MM.1S (cell line): ENCODE data around the gene FGF14.

Experiments
- DNase-seq: peaks from one replicate; pipeline ENCODE4 v3.0.0-alpha.2; 2015
- H2AFZ ChIP-seq: fragments of 300-600 bp; sonication (generic); 2 replicates; pipeline ENCODE4 v1.6.0; 2016; ENCODE audit warnings: antibody characterized with exemption, low read length
- H3F3A ChIP-seq: fragments of 300-600 bp; sonication (generic); 2 replicates; pipeline ENCODE4 v1.6.1; 2016; ENCODE audit warnings: mild to moderate bottlenecking, antibody characterized with exemption, low read length, moderate library complexity, mixed read lengths; ENCODE audit not compliant: insufficient read depth
- H3K27ac ChIP-seq: fragments of 300-600 bp; sonication (generic); 2 replicates; pipeline ENCODE4 v1.5.1; 2016; ENCODE audit warnings: mild to moderate bottlenecking, low read length
- H3K27me3 ChIP-seq: fragments of 300-600 bp; sonication (generic); replicated peaks from 2 replicates; pipeline ENCODE4 v1.6.0; 2016; ENCODE audit warnings: low read length; ENCODE audit not compliant: insufficient read depth
- H3K36me3 ChIP-seq: fragments of 300-600 bp; sonication (generic); replicated peaks from 2 replicates; pipeline ENCODE4 v1.6.1; 2016; ENCODE audit warnings: mild to moderate bottlenecking, low read length, mixed read lengths; ENCODE audit not compliant: insufficient read depth
- H3K4me1 ChIP-seq: fragments of 300-600 bp; sonication (generic); 2 replicates; pipeline ENCODE4 v1.6.1; 2016; ENCODE audit warnings: low read length, mixed read lengths
- H3K4me2 ChIP-seq: fragments of 300-600 bp; sonication (generic); 2 replicates; pipeline ENCODE4 v1.6.0; 2016; ENCODE audit warnings: low read depth, low read length
- H3K4me3 ChIP-seq: fragments of 300-600 bp; sonication (generic); 2 replicates; pipeline ENCODE4 v1.5.1; 2016; ENCODE audit warnings: low read length, mixed read lengths
- H3K79me2 ChIP-seq: fragments of 300-600 bp; sonication (generic); 2 replicates; pipeline ENCODE4 v1.6.1; 2016; ENCODE audit warnings: mixed run types, low read length, mixed read lengths
- H3K9ac ChIP-seq: fragments of 300-600 bp; sonication (generic); 2 replicates; pipeline ENCODE4 v1.6.1; 2016; ENCODE audit warnings: low read length, mixed read lengths
- H3K9me2 ChIP-seq: fragments of 300-600 bp; sonication (generic); replicated peaks from 2 replicates; pipeline ENCODE4 v1.6.1; 2016; ENCODE audit warnings: mild to moderate bottlenecking, low read length, mixed read lengths; ENCODE audit not compliant: insufficient read depth
- H3K9me3 ChIP-seq: fragments of 300-600 bp; sonication (generic); replicated peaks from 2 replicates; pipeline ENCODE4 v1.6.1; 2016; ENCODE audit warnings: mild to moderate bottlenecking, low read length, mixed read lengths; ENCODE audit not compliant: insufficient read depth
- H4K20me1 ChIP-seq: fragments of 300-600 bp; sonication (generic); 2 replicates; pipeline ENCODE4 v1.6.1; 2016; ENCODE audit warnings: mild to moderate bottlenecking, low read length, moderate library complexity, mixed read lengths; ENCODE audit not compliant: insufficient read depth
- EZH2 ChIP-seq: fragments of 300-600 bp; sonication (generic); optimal IDR thresholded peaks from 2 replicates; pipeline ENCODE3; 2017; ENCODE audit warnings: low read depth, mild to moderate bottlenecking, antibody characterized with exemption, low read length, mixed read lengths
- EZH2phosphoT487 ChIP-seq: fragments of 300-600 bp; sonication (generic); IDR thresholded peaks from 2 replicates; pipeline ENCODE4 v1.6.1; 2018; ENCODE audit warnings: antibody characterized with exemption, low read length
- TF ChIP-seq, protein P1 (sequence below): fragments of 300-600 bp; sonication (generic); IDR thresholded peaks from 2 replicates; pipeline ENCODE4 v1.5.1; 2016; ENCODE audit warnings: antibody characterized with exemption, low read length, mixed read lengths

The FGF14 gene

DNA sequence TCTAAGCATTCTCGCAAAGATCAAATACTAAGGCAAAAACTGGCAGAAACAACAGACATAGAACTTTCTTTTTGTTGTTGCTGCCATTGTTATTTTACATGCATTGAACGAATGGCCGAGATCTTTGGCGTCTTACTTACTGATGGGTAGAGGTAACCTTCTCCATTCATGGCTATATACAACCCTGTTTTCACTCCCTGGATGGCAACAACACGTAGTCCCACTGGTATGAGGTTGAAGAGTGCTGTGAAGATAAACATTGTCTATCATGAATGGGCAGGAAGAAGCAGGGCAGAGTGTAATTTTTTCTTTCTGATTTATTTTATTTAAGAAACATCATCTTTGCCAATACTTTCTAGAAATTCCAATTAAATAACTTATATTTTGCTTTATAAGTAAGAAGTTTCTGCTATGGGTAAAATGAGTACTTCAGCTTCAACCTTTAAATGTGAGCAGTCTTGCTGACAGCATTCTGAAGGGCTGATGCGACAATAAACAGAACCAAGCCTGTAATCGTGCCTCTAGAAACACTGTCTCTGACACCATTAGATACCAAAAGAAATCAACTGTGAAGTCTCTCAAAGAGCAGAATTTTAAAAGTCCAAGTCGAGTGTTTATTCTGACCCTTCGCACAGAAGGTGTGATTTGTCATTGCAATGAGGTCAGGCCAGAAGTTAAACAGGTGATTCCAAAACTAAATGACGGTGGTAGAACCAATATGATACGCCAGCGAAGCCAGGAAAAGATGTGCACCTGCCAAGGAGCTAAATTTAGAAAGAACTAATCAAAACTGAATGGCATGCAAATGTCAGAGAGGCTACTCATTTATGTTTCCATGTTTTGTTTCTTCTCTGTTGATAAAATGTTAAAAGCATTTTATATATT, 533.0 kb downstream of the FGF14 start:
- Histone ChIP-seq H3K4me3 (no peak overlapping the region), H3K9me3 (no peaks in the 10 kb centered on the region), H4K20me1 (no peaks in the 10 kb centered on the region), H3F3A (no peaks in the 10 kb centered on the region), H3K9me2 (no peaks in the 10 kb centered on the region), H3K4me2 (peak overlapping the region; percentile 19; the same call in 1 of the 2 replicates), H3K27me3 (no peaks in the 10 kb centered on the region), H3K9ac (no peak overlapping the region), H3K36me3 (no peaks in the 10 kb centered on the region), H3K27ac (peak overlapping the region; percentile 35; the same call in 1 of the 2 replicates), H3K4me1 (peaks cover 6% of the 10 kb centered on the region; the same call in 1 of the 2 replicates), H2AFZ (no peak overlapping the region), H3K79me2 (no peaks in the 10 kb centered on the region)
- peak; percentile 32 for DNase-seq
- TF ChIP-seq EZH2phosphoT487 (no peak), EZH2 (no peak)
- TF ChIP-seq, protein P1, sequence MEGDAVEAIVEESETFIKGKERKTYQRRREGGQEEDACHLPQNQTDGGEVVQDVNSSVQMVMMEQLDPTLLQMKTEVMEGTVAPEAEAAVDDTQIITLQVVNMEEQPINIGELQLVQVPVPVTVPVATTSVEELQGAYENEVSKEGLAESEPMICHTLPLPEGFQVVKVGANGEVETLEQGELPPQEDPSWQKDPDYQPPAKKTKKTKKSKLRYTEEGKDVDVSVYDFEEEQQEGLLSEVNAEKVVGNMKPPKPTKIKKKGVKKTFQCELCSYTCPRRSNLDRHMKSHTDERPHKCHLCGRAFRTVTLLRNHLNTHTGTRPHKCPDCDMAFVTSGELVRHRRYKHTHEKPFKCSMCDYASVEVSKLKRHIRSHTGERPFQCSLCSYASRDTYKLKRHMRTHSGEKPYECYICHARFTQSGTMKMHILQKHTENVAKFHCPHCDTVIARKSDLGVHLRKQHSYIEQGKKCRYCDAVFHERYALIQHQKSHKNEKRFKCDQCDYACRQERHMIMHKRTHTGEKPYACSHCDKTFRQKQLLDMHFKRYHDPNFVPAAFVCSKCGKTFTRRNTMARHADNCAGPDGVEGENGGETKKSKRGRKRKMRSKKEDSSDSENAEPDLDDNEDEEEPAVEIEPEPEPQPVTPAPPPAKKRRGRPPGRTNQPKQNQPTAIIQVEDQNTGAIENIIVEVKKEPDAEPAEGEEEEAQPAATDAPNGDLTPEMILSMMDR = no peak

DNA sequence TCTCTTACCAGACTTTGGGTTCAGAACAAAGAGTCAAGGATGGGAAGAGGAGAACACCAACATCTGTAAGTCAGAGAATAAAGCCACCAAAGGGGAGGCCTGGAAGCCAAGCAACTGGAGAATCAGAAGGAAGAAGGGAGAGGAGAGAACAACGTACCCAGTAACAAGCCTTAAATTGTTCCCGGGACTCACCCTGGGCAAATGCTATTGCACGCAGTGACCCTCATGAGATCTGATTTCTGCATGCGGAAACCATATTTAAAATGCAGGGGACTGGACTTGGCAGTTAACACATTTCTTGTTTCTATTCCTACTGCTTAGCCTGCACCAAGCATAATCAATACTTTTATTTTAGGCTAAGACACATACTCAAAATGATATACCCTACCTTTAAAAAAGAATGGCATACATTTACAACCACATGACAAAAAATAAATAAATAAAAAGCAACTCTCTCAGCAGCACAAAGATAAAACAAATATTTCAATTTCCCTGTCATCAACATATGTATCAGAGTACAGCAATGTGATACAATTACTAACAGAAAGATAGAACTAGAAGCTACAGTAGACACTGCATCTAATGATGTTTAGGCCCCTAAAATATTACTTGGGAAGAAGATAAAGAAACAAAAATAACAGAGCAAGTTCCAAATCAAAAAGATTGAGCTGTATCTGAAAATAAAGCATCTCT, 534.8 kb downstream of the FGF14 start:
- Histone ChIP-seq H3K4me2 (no peak overlapping the region), H3K9ac (no peak overlapping the region), H3K4me1 (peaks cover 6% of the 10 kb centered on the region; the same call in 1 of the 2 replicates), H3K27me3 (no peaks in the 10 kb centered on the region), H3K27ac (no peak overlapping the region), H3K9me3 (no peaks in the 10 kb centered on the region), H3K79me2 (no peaks in the 10 kb centered on the region), H3K36me3 (no peaks in the 10 kb centered on the region), H3K4me3 (no peak overlapping the region), H2AFZ (no peak overlapping the region), H3K9me2 (no peaks in the 10 kb centered on the region), H4K20me1 (no peaks in the 10 kb centered on the region), H3F3A (no peaks in the 10 kb centered on the region)
- DNase-seq = no peak
- TF ChIP-seq EZH2 (no peak), EZH2phosphoT487 (no peak)
- TF ChIP-seq, protein P1 = no peak

DNA sequence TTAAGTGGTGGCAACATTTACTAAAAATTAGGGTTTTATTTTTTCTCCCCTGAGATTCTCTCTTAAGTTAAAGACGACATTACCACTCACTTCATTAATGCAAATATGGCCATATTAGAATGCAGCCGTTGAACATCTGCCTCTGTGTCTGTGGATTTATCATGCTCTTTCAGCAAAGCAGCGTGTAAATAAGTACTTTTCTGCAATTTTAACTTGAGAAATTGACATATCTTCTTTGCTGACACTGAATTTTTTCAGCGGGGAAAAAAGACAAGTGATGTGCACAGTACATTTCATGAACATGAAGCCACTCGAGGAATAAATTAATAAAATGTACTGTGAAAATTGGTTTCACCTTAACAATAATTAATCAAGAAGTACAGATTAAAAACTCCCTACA, 543.0 kb downstream of the FGF14 start:
- H3K4me2 ChIP-seq = no peak overlapping the region
- no peaks in the 10 kb centered on the region for H3K4me1 ChIP-seq
- DNase-seq = no peak
- no peak overlapping the region for H2AFZ ChIP-seq
- H3K9me2 ChIP-seq = no peaks in the 10 kb centered on the region
- no peaks in the 10 kb centered on the region for H3K79me2 ChIP-seq
- H3K36me3 ChIP-seq = no peaks in the 10 kb centered on the region
- TF ChIP-seq EZH2phosphoT487 = no peak
- TF ChIP-seq, protein P1 = no peak
- no peak for TF ChIP-seq EZH2
- H3K27me3 ChIP-seq = no peaks in the 10 kb centered on the region
- H3K9me3 ChIP-seq = no peaks in the 10 kb centered on the region
- no peak overlapping the region for H3K4me3 ChIP-seq
- no peaks in the 10 kb centered on the region for H3F3A ChIP-seq
- no peak overlapping the region for H3K9ac ChIP-seq
- no peaks in the 10 kb centered on the region for H4K20me1 ChIP-seq
- no peak overlapping the region for H3K27ac ChIP-seq
